GM21737 (cell line): ENCODE data around the gene WWP2.
"Not testable (repeated sequence)": the region's sequence is repeated elsewhere in the genome, so short reads cannot be mapped to it uniquely, and the experiment has no call there.

Experiments used
- ATAC-seq: cut with Tn5 transposase; IDR thresholded peaks from one replicate; pipeline ENCODE4 v1.9.1; 2021; ENCODE audit warnings: mild to moderate bottlenecking, moderate library complexity; ENCODE audit not compliant: unreplicated experiment

The WWP2 gene

DNA sequence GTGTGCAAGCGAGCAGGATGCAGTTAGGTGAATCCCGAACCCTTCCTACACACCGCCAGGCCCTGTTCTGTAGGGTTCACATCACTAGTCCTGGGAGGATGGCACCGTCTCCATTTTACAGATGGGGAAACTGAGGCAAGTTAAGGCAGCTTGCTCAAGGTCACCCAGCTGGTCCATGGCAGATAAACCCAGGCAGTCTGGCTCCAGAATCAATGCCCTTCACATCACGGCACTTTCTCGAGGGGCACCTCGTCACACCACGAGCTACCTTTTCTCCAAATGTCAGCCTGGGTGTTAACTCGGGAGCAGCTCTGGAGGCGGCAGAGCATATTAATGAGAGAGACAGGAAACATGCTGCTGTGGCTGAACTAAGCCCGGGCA lies 16.9 kb upstream of the WWP2 start:
- ATAC-seq, result no peak

DNA sequence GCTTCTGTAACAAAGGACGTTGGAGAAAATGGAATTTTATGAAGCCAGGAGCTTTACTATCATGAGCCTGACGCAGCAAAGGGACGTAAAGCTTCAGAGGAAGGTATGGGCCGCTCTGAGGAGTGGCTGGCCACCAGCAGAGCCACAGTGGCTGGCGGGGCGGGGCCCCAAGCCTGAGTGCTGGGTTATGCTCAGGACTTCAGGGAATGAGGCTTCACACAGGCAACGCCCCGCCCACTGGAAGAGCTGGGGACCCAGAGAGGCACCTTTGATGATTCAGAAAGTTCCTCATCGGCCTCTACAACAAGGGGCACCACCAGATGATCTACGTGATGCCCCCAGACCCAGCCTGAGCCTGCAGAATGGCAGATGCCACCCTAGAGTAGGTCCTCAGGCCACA lies 16.2 kb upstream of the WWP2 start:
- no peak for ATAC-seq

DNA sequence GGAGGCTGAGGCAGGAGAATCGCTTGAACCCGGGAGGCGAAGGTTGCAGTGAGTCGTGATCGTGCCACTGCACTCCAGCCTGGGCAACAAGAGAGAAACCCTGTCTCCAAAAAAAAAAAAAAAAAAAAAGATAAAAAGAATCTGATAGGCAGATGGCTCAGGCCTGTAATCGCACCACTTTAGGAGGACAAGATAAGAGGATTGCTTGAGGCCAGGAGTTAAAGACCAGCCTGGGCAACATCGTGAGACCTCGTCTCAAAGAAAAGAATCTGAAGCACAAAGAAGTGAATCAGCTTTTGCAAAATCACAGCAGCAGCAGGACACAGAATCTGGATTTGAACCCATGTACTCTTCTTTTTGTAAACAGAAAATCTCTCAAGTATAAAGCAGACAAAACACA lies 15.0 kb upstream of the WWP2 start:
- ATAC-seq, result no peak

DNA sequence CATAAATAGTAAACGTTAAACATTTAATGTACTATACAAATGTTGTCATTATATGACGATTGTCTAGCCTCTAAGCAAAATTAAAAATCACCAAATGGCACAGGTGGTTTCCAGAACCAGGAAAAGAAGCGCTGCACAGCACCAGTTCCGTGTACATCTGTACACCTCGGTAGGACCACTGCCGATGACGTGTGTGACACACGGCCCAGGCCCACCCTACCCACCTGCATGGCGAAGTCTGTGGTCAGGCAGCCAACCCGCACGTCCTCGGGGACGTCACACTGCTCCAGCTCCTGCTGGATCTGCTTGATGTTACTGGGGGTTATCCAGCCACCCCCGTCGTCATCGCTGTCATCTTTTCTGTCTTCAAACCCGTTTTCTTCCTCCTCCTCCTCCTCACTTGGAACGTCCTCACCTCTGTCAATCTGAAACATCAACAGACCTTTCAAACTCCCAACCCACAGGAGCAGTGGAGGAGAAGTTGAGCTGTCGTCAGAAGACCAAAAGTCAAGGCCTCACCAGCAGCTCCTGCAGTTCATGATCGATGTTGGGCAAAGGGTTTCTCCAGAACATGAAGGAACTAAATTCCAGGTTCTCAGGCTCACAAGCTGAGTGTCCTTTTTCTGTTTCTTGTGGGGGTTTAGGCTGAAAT lies 13.3 kb upstream of the WWP2 start:
- no peak for ATAC-seq

DNA sequence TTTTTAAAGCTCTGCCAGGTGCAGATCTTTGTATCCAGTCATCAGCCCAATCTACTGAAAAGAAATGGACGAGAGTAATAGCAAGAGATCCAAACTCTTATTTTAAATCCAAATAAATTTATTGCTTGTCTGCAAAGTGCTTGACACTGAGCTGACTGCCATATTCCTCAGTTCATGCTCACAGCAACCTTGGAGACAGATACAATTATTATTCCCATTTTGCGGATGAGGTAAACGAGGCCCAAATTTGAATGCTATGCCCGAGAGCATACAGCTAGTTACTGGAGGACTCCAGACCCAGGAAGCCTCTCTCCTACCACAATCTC lies 8.0 kb upstream of the WWP2 start:
- no peak for ATAC-seq

DNA sequence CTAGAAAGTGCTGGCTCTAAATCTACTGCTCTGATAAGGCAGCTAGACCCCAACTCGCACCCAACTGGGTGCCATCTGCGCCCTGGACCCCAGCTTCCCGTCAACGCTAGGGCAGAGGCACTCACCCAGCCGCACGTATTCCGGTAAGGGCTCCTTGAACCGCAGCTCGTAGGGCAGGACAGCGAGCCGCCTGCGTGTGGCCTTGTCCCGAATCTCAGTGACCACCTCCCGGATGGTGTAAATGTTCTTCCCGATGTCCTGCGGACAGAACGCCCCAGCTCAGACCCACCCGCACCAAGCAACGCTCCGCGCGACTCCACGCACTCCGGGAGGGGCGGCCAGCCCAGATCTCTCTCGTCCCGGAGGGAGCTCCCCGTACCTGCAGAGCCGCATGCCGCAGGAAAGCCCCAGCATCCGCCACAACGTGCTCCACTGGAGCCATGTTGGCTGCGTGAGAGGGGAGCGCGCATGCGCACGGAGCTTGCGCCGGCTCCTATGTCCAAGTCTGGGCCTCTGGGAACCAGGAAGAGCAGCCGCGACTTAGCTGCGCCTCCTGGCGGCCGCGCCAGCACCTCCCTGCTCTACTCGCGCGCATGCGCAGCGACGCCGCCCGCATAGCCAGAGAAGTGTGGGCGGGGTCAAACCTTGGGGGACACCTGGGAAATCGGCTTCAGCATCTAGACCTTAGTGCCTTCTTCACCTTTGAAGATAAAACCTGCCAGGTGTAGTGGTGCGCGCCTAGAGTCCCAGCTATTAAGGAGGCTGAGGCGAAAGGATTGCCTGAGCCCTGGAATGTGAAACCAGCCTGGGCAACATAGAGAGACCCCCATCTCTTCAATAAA lies 7.4 kb upstream of the WWP2 start, which contains the start of gene NOB1:
TSS of gene NOB1 (minus strand) at position 458 of the 842 bp plus-strand sequence. CDS start at position 442, 16 bp downstream.
- ATAC-seq, result peak; percentile 94

DNA sequence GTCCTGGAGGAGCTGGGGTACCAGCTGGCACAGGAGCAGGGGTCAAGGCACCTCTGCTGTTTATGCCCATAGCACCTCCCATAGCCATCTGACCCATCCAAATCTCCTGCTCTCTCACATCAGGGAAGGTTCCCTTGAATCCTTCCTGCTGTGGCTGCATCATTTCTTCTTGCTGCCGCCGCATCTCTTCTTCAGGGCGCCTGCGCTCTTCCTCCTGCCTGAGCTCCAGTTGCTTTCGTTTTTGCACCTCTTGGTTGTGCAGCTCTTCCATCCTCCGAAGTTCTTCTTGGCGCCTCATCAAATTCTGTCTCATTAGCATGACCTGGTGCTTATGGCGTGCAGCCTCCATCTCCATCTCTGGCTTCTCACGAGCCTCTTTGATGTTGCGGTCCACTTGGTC lies 5.4 kb upstream of the WWP2 start:
- ATAC-seq, result no peak

DNA sequence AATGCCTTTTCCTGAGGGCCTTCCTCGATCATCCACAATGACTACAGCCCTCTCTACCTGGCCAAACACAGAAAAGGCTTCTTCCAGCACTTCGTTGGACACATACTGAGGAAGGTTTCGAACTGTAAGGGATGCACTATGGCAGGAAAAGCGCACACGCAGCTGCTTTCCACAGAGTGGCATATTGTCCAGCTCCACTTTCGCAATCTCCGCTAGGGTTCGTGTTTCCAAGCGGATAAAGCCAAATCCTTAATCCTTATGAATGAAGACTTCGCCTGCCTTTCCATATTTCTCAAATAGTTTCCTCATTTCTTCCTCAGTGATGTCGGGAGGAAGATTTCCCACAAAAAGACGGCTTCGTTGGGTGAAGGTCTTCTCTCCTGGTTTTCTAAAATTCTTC lies 4.8 kb upstream of the WWP2 start:
- not testable (repeated sequence) for ATAC-seq

DNA sequence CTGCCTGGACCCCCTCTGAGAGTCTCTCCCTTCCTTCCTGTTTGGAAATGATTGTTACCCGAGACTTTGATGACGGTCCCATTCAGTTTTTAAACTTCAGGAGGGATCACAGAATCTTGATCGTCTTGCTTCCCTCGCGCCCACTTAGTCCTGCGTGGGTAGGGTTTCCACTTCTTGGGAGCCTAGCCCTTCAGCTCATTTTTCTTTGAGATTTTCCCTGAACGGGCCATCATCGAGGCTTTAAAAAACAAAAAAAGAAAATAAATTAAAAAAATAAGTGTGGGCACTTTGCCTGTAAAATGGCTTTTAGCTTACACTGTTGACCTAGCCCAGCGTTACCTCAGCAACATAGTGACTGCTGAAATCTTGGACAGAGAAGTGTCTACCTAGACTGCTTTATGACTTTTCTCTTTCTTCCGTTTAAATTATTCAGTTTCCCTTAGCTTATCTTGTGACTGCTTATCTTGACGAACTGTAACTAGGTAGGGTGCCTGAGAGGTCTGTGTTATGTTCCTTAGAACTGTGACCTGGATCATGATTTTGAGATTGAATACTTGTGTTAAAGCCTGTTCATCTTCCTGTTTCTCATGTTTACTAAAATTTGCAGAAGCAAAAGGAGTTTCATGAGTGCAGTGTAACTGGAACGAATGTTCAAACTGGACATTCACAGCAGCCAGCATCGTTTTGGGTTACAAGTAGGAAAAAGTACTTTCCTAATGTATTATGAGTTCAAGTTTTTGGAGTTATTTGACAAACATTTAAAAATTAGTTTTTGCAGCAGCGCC lies 874 bp downstream of the WWP2 start:
- ATAC-seq, result no peak

DNA sequence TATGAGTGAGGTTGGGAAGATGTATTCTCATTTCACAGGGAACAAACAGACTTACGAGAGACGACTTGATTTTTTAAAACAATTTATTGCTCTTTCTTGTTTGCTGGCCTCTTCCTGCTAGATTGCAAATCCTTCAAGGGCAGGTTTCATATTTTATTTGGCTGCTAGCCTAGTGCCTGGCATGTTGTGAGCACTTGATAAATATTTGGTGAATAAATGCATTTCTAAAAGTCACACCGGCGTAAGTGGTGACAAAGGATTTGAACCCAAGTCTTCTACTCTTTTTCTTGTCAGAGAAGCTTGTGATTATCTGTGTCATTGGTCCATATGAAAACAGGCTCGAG lies 1.4 kb downstream of the WWP2 start:
- ATAC-seq, result no peak

DNA sequence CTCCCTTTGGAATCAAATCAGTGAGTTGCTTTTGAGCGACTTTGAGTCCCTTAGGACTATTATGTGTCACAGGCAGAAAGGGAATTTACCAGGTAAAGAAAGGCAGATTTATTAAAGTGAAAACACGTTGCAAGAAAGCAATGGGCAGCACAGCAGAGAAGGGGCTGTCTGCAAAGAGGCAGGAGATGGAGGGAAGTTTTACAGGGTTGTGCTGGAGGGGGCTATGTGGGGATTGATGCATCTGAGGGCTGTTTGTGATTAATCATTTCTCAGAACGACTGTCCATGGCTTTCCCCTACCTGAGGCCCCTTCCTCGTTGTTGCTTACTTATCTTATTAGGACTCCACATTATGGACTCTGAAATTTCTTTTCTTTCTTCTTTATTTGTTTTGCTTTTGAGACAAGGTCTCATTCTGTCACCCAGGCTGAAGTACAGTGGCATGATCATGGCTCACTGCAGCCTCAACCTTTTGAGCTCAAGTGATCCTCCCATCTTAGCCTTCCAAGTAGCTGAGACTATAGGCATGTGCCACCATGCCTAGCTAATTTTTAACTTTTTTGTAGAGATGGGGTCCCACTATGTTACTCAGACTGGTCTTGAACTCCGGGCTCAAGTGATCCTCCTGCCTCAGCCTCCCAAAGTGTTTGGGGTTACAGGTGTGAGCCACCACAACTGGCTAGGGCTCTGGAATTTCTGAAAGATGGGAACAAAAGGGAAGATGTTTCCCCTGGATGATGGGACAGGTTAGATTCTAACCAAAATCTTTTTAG lies 5.5 kb downstream of the WWP2 start:
- no peak for ATAC-seq

DNA sequence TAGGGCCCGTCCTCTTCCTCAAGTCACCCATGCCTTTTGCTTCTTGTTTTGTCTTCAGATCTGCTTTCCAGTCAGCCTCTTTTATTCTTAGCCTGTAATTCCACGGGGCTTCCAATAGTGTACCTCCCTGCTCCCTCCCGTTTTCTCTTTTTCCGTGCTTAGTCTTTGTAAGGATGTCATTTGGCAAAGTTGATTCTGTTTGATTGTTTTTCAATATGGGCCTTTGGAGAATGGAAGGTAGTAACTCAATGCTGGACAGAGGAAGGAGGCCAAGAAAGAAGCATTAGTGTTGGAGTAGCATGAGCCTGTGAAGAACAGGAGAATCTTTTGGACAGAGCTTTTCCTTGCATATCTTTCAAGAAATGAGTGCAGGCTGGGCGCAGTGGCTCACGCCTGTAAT lies 6.5 kb downstream of the WWP2 start:
- ATAC-seq, result no peak

DNA sequence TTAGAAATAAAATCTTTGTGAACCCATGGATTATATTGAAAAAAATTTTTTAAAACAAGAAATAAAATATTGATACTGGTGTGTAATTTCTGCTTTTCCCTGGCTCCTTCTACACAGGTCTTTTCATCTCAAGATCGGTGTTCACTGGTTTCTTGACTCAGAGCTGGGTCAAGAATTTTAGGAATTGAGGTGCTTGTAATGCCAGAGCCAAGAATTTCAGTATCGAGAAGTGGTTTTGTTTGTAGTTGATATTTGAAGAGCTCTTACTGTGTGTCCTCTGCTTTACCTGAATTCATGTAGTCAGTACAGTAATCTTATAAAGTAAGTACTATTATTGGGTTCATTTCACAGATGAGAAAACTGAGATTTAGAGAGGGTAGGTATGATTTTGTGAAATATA lies 7.3 kb downstream of the WWP2 start:
- no peak for ATAC-seq

DNA sequence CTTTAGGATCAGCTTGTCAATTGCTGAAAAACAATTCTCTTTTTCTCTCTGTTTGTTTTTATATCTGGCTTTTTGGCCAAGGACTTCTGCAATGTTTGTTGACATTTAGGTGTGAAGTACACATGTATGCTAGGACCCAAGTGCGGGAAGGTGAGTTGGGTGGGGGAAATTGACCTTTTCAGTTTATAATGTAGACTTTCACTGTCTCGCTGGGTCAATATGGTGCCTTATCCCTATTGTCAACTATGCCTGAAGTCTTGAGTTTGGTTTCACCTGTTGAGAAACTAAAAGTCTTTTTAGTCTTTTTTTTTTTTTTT lies 9.5 kb downstream of the WWP2 start:
- no peak for ATAC-seq

DNA sequence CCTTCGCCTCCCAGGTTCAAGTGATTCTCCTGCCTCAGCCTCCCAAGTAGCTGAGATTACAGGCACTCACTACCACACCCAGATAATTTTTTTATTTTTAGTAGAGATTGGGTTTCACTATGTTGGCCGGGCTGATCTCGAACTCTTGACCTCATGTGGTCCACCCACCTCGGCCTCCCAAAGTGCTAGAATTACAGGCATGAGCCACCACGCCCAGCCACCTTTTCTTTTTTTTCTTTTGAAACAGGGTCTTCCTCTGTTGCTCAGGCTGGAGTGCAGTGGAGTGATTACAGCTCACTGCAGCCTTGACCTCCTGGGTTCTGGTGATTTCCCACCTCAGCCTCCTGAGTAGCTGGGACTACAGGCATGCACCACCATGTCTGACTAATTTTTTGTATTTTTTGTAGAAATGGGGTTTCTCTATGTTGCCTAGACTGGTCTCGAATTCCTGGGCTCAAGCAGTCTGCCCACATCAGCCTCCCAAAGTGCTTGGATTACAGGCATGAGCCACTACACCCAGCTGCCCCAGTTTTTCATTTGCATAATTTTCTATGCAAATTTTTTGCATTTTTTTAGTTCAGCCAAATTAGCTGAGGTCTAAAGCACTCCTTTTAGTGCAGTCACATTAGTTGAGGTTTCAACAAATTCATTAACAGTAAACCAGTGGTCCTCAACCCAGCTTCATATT lies 11.3 kb downstream of the WWP2 start:
- peak; percentile 58 for ATAC-seq

DNA sequence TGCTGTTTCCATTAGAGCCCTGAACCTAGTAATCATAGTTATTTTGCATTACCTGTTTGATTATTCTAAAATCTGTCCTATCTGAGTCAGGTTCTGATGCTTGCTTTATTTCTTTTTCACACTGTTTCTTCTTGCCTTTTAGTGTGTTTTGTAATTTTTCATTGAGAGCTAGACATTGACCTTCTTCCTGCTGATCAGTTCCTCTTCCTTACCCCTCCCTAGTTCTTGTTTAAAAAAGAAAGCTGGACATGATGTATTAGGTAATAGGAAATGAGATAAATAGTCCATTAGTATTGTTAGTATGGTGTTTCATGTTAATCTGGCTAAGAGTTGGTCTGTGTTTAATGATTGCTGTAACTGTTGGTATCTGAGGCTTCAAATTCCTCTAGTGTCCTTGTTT lies 13.4 kb downstream of the WWP2 start:
- no peak for ATAC-seq

DNA sequence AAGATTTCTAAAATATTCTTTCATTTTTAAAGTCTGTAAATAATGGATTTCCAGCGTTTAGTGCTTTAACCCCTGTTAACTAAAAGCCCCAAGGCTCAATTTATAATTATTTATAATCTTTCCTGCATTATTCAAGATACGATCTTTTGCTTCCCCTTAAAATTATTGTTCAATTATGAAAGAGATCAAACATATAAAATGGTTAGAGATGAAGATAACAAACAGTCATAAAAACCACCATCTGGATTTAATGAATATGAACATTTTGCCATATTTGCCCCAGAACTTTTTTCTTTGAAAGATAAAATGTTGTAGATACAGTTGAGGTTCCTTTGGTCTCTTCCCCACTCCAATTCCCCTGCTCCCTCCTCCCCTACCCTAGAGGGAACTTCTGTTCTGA lies 17.6 kb downstream of the WWP2 start:
- ATAC-seq, result no peak

DNA sequence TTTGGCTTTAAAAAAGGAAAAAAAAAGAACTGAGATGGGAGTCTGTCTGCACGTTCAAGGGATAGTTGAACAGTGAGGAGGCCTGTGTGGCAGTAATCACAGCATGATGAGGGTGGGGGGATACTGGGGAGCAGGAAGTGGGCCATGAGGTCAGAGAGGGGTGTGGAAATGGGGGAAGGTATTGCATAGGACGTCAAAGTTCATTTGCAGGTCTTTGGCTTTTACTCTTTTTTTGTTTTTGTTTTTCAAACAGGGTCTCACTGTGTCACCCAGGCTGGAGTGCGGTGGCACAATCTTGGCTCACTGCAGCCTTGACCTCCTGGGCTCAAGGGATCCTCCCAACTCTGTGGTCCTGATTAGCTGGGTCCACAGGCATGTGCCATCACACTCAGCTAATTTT lies 19.0 kb downstream of the WWP2 start:
- no peak for ATAC-seq

DNA sequence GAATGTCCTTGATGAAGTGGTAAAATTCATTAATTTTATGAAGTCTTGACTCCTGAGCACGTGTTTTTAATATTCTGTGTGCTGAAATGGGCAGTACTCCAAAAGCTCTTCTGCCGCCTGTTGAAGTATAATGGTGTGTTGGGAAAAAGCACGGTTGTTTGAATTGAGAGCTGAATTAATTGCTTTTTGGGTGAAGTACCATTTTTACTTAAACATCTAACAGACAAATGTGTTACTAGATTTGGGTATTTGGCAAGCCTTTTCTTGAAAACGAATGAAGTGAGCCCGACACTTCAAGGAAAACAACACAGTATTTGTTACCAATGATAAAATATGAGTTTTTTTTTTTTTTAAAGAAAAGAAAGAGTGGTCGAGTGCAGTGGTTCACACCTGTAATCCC lies 22.5 kb downstream of the WWP2 start:
- no peak for ATAC-seq

DNA sequence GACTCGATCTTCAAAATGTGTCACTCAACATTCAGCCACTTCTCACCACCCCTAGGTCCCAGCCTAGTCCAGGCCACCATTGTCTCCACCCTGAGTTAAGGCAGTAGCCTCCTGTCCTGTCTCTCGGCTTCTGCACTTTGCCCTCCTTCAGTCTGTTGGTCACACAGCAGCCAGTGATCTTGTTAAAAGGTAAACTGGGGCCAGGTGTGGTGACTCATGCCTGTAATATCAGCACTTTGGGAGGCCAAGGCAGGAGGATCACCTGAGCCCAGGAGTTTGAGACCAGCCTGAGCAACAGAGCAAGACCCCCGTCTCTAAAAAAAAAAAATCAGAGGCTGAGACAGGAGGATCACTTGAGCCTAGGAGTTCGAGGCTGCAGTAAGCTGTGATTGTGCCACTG lies 25.8 kb downstream of the WWP2 start:
- ATAC-seq, result no peak

DNA sequence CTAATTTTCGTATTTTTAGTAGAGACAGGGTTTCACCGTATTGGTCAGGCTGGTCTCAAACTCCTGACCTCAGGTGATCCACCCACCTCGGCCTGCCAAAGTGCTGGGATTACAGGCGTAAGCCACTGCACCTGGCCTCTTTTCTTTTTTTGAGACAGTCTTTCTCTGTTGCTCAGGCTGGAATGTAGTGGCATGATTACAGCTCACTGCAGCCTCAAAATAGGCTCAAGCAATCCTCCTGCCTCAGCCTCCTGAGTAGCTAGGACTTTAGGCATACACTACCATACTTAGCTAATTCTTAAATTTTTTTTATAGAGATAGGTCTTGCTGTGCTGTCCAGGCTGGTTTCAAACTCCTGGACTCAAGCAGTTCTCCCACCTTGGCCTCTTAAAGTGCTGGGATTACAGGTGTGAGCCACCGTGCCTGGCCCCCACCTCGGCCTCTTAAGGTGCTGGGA lies 29.3 kb downstream of the WWP2 start:
- ATAC-seq, result not testable (repeated sequence)
